GM18520 (cell line): ENCODE measurements around the gene HABP2.

ENCODE experiments used
- ATAC-seq: cut with Tn5 transposase; IDR thresholded peaks from one replicate; pipeline ENCODE4 v1.9.1; 2021; ENCODE audit not compliant: unreplicated experiment

Gene HABP2

DNA sequence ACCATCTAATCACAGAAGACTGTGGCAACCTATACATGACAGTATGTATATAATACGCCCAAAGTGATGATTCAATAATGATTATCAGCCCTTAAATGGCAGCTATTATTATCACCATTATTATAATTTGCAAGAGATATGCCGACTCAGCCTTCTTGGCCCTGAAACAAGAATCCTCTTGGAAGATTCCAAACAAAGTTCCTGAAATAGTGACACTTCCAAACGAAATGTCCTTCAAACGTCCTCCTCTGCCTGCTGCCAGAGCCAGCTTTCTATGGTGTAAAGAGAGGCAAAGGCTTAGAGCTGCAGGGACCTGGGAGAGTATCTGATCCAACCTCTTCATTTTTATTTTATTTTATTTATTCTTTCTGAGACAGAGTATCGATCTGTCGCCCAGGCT, 75.0 kb downstream of the HABP2 start:
- ATAC-seq = no peak

DNA sequence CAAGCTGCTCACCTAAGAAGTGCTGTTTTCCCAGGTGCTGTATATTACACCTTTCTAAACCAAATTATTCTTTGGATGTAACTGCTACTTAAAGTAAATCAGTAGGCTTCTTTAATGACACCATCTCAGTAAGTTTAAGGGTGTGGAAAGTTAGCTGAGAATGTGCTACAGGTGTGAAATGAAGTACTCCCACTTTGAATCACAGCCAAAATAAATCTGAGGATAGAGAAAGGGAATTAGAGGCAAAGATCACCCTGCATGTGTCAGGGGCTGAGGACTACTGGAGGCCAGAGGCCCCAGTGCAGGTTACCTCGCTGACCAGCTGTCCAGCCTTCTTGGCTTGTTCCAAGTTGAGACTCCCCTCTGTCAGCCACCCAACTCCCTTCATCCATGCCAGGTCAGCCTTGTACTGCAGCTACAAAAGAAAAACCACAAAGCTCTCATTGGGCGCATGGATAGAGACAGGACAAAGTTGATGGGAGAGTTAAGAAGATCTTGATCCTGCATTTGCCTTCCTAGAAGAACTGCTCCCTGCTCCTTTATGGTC, 75.8 kb downstream of the HABP2 start:
- no peak for ATAC-seq

DNA sequence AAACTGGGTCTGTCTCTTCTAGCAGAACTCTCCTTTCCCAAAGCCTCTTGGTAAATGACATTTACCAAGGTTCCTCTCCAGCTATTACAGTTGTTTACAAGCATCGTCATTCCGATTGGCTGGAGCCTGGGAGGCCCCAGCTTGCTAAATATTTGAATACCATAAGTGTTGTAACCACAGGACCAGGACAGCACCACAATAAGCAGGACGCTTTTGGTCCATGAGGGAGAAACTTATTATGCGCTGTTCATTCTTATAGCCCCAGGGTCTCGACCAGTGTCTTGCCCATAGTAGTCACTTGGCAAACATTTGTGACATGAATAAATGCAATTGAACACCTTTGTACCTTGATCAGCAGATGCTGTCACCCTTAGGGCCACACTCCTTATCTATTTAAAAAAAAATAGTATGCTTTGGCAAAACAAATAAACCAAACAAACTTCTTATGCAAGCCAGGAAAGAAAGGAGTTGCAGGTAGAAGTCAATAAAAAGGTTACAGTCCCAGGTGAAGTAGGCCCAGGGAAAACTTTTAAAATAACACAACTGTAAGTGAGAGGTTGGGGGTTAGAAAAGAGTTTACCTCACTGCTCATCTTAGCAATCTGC, 78.2 kb downstream of the HABP2 start:
- ATAC-seq = no peak

DNA sequence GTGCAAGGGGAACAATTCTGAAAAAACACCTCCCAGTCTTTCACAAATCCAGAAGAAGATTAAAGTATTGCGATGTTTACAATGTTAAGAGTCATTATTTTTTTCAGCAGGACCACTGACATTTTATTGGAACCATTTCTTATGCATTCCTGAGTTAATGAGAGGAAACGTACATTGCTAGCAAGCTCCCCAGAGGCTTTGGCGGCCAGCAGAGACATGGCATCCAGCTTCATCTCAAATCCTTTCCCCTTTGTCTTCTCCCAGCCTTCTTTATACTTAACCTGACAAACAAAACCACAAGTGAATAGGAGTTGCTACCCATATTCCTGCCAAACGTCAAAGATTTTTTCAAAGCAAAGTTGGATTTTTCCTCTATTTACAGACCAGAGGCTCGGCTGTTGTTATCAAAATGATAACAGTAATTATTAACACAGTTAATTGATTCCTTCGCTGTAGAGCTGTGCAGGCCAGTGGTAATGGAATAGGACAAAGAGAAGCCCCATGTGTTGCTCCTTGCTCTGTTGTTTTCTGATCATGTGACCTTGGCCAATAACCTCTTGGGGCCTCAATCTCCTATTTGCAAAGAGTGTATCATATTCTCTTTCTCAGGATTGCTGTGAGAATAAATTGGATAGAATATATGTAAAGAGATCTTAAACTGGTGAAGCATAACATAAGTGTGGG, 79.0 kb downstream of the HABP2 start:
- no peak for ATAC-seq
